Uterus (tissue), 4 donors: ENCODE data around the gene ST6GAL2. TPM values are rescaled to one million over a fixed set of nuclear protein-coding genes. Genes with fewer than 3 reads are reported as not detected.

Source experiments
- DNase-seq, 2 donors: peaks; one replicate each; pipeline ENCODE4 v3.0.0-alpha.2; 2019 to 2020
- H3K27ac ChIP-seq, 2 donors: fragments of 200-600 bp; sonication (generic); 1 replicate in 1 of 2; 2 replicates in 1 of 2; pipeline ENCODE4 v1.5.1; 2016 to 2018
- H3K27me3 ChIP-seq, 2 donors: fragments of 200-600 bp; sonication (generic); one replicate each; pipeline ENCODE4 v1.5.1; 2018 to 2019; ENCODE audit warnings: control low read depth in 1 of 2
- H3K36me3 ChIP-seq, 2 donors: fragments of 200-600 bp; sonication (generic); one replicate each; pipeline ENCODE4 v1.5.1; 2019; ENCODE audit warnings: control low read depth in 1 of 2
- H3K4me1 ChIP-seq, 2 donors: fragments of 200-600 bp; sonication (generic); one replicate each; pipeline ENCODE4 v1.5.1; 2018 to 2019; ENCODE audit warnings: control low read depth in 1 of 2
- H3K4me3 ChIP-seq, 2 donors: fragments of 200-600 bp; sonication (generic); 1 replicate in 1 of 2; 2 replicates in 1 of 2; pipeline ENCODE4 v1.5.1; 2018 to 2019; ENCODE audit warnings: mild to moderate bottlenecking in 1 of 2
- H3K9me3 ChIP-seq, 2 donors: fragments of 200-600 bp; sonication (generic); one replicate each; pipeline ENCODE4 v1.5.1; 2019; ENCODE audit warnings: control low read depth in 1 of 2
- CTCF ChIP-seq, 4 experiments: fragments of 200-600 bp in 2 of 4; fragments of 450-650 bp in 2 of 4; sonication (generic) in 2 of 4; IDR thresholded peaks; one replicate each; pipeline ENCODE4 v1.5.1; 2016 to 2019; ENCODE audit warnings: antibody characterized with exemption in 4 of 4, mild to moderate bottlenecking in 2 of 4, moderate library complexity in 1 of 4
- POLR2A ChIP-seq, 2 donors: fragments of 450-650 bp; IDR thresholded peaks; one replicate each; pipeline ENCODE4 v1.6.1; 2016; ENCODE audit warnings: antibody characterized with exemption in 2 of 2, mild to moderate bottlenecking in 1 of 2, moderate library complexity in 1 of 2
- intact Hi-C: fragments of 100-400 bp; cut with DNase I; formaldehyde crosslinking; loops from one replicate; pipeline ENCODE4 v1.15.1; 2023; ENCODE audit warnings: low total_unique reads
- total RNA-seq, 4 donors: library from RNA; depleted of rRNA in 3 of 4; stranded (reverse); fragments of >200 nt in 3 of 4; gene quantifications; one replicate each; pipeline versions ENCODE4 v1.1.0 to v1.2.4, GENCODE V29; 2014 to 2023
- donor health status: DM: yes; HTN: yes; CAD: no.

ST6GAL2 gene
- 10 to 100 TPM in 1 of 4 donors, 1 to 10 TPM in 1, under 1 TPM in 1, not detected in 1; 0.51 to 64.2 (median 2.6) TPM for total RNA-seq

- Histone ChIP-seq H3K27ac (no peak within 1 kb of the TSS), H3K4me3 (peak within 1 kb of the TSS; percentile 37 to 41), H3K4me1 (peaks cover 0 to 4% of the 10 kb centered on the region in 2 donors), H3K27me3 (no peaks in the 10 kb centered on the region), H3K36me3 (no peaks in the 10 kb centered on the region), H3K9me3 (no peaks in the 10 kb centered on the region)
- intact Hi-C loops, result no loop called here
- no peak for DNase-seq
- no peak for TF ChIP-seq CTCF (IDR thresholded peaks at IDR 0.05)
- no peak for TF ChIP-seq POLR2A (IDR thresholded peaks at IDR 0.05)
These were observed at the start of gene ST6GAL2 for GRCh38 chr2:106885971-106886915. ST6GAL2 (minus strand) TSS chr2:106886167; CDS start chr2:106843977, 42,190 bp downstream.

- intact Hi-C loops, result no loop called here
- Histone ChIP-seq H3K36me3 (no peaks in the 10 kb centered on the region), H3K4me1 (no peaks in the 10 kb centered on the region), H3K27ac (no peak overlapping the region), H3K27me3 (no peaks in the 10 kb centered on the region), H3K4me3 (no peak overlapping the region), H3K9me3 (no peaks in the 10 kb centered on the region)
- no peak for TF ChIP-seq CTCF (IDR thresholded peaks at IDR 0.05)
- TF ChIP-seq POLR2A (IDR thresholded peaks at IDR 0.05), result no peak
- DNase-seq, result no peak
These were observed 46.7 kb upstream of the ST6GAL2 start for GRCh38 chr2:106932644-106933043.

GRCh38 chr2:106931717-106932335, 45.9 kb upstream of the ST6GAL2 start:
- Histone ChIP-seq H3K9me3 (no peaks in the 10 kb centered on the region), H3K36me3 (no peaks in the 10 kb centered on the region), H3K4me1 (no peaks in the 10 kb centered on the region), H3K27me3 (no peaks in the 10 kb centered on the region), H3K4me3 (no peak overlapping the region), H3K27ac (no peak overlapping the region)
- intact Hi-C loops, result loop anchor here (2.0 kb wide), 1 partner anchor 15 kb away; no protein-coding TSS in a partner anchor
- TF ChIP-seq POLR2A (IDR thresholded peaks at IDR 0.05), result no peak
- TF ChIP-seq CTCF (IDR thresholded peaks at IDR 0.05), result no peak
- no peak for DNase-seq

GRCh38 chr2:106921451-106921850, 35.5 kb upstream of the ST6GAL2 start:
- no peak for DNase-seq
- no peaks in the 10 kb centered on the region for H3K36me3 ChIP-seq
- H3K4me1 ChIP-seq, result no peaks in the 10 kb centered on the region
- H3K27ac ChIP-seq, result no peak overlapping the region
- H3K9me3 ChIP-seq, result no peaks in the 10 kb centered on the region
- H3K27me3 ChIP-seq, result no peaks in the 10 kb centered on the region
- intact Hi-C loops, result no loop called here
- no peak for TF ChIP-seq POLR2A (IDR thresholded peaks at IDR 0.05)
- TF ChIP-seq CTCF (IDR thresholded peaks at IDR 0.05), result no peak
- H3K4me3 ChIP-seq, result no peak overlapping the region

- Histone ChIP-seq H3K4me1 (no peaks in the 10 kb centered on the region), H3K9me3 (no peaks in the 10 kb centered on the region), H3K4me3 (no peak overlapping the region), H3K27me3 (no peaks in the 10 kb centered on the region), H3K36me3 (no peaks in the 10 kb centered on the region), H3K27ac (no peak overlapping the region)
- intact Hi-C loops, result no loop called here
- TF ChIP-seq CTCF (IDR thresholded peaks at IDR 0.05) (no peak), POLR2A (IDR thresholded peaks at IDR 0.05) (no peak)
- DNase-seq, result no peak
These were observed 33.0 kb upstream of the ST6GAL2 start for GRCh38 chr2:106919012-106919411.
